ENCODE data around the gene KIF2C. TPM values are rescaled to one million over a fixed set of nuclear protein-coding genes. Genes with fewer than 3 reads are reported as not detected.

The KIF2C gene
- total and polyA plus RNA-seq, 9 of the 15 experiments (the other 6 are each of a cell fraction or from before 2014, with no cell fraction given), result 84.9 to 226 (median 169) TPM

GRCh38 chr1:44792736-44793502 lies 53.3 kb downstream of the KIF2C start (continued):
- TF ChIP-seq FOXM1 (IDR thresholded peaks at IDR 0.05; ENCODE audit: low read depth) (no peak), FOXM1 (CRISPR knock-in tag; IDR thresholded peaks at IDR 0.05; ENCODE audit: low read depth) (peak; percentile 40; the same call in 1 of the 2 replicates), BDP1 (IDR thresholded peaks at IDR 0.05; ENCODE audit: insufficient read depth, insufficient read length) (no peak), CTBP1 (IDR thresholded peaks at IDR 0.05; ENCODE audit: borderline replicate concordance) (no peak), ATF7 (IDR thresholded peaks at IDR 0.05) (no peak), MAX (CRISPR knock-in tag; IDR thresholded peaks at IDR 0.05) (no peak), NFE2 (IDR thresholded peaks at IDR 0.05; ENCODE audit: low read depth) (no peak), BMI1 (IDR thresholded peaks at IDR 0.05; ENCODE audit: low read length) (no peak), MGA (IDR thresholded peaks at IDR 0.05) (no peak), TEAD4 (IDR thresholded peaks at IDR 0.05; ENCODE audit: low read length) (no peak), TEAD4 (CRISPR knock-in tag; IDR thresholded peaks at IDR 0.05; ENCODE audit: borderline replicate concordance) (no peak), ARID4B (CRISPR knock-in tag; IDR thresholded peaks at IDR 0.05) (0 out of 2 replicates have a peak, but pooled peaks have one; percentile 42)

Measured in K562 (cell line).